Measurements from ENCODE around the gene RHEX.

RHEX gene

GRCh38 chr1:206114692-206115640 lies 62.0 kb downstream of the RHEX start:
- DNase-seq (ENCODE audit: low read depth): no peak
- no peak for TF ChIP-seq CTCF (conservative IDR thresholded peaks at IDR 0.05; ENCODE audit: low read length)
- no peak overlapping the region for H3K4me3 ChIP-seq (ENCODE audit: low read length)

GRCh38 chr1:206115791-206116190 lies 62.8 kb downstream of the RHEX start:
- DNase-seq (ENCODE audit: low read depth): no peak
- no peak overlapping the region for H3K4me3 ChIP-seq (ENCODE audit: low read length)
- TF ChIP-seq CTCF (conservative IDR thresholded peaks at IDR 0.05; ENCODE audit: low read length): no peak

DNA sequence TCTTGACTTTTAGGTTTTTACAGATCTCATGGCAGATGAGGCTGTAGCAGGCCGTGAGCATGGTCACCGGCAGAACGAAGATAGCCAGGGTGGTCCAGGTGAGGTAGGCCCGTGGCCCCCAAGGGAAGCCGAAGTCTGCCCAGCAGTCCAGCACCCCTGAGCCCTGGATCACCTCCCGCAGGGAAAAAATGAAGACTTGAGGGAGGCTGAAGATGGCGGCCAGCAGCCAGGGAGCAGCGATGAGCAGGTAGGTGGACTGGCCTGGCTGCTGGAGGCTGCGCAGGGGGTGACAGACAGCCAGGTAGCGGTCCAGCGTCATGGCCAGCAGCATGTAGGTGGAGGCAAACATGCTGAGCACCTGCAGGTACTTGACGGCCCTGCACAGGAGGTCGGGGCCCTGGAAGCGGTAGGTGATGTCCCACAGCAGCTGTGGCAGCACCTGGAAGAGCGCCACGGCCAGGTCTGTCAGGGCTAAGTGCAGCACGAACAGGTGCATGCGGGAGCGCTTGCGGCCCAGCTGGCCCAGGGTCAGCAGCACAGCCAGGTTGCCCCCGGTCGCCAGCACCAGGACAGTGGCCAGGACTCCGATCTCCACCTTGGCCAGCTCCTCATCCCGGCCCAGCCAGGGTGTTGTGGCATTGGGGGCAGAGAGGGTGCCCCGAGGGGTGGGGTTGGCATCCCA lies 63.4 kb downstream of the RHEX start:
- no peak for DNase-seq (ENCODE audit: low read depth)
- TF ChIP-seq CTCF (conservative IDR thresholded peaks at IDR 0.05; ENCODE audit: low read length): no peak
- H3K4me3 ChIP-seq (ENCODE audit: low read length): no peak overlapping the region

GRCh38 chr1:206116873-206117150 lies 63.8 kb downstream of the RHEX start:
- TF ChIP-seq CTCF (conservative IDR thresholded peaks at IDR 0.05; ENCODE audit: low read length): no peak
- H3K4me3 ChIP-seq (ENCODE audit: low read length): peak overlapping the region; percentile 27; the same call in 1 of the 2 replicates
- DNase-seq (ENCODE audit: low read depth): no peak

DNA sequence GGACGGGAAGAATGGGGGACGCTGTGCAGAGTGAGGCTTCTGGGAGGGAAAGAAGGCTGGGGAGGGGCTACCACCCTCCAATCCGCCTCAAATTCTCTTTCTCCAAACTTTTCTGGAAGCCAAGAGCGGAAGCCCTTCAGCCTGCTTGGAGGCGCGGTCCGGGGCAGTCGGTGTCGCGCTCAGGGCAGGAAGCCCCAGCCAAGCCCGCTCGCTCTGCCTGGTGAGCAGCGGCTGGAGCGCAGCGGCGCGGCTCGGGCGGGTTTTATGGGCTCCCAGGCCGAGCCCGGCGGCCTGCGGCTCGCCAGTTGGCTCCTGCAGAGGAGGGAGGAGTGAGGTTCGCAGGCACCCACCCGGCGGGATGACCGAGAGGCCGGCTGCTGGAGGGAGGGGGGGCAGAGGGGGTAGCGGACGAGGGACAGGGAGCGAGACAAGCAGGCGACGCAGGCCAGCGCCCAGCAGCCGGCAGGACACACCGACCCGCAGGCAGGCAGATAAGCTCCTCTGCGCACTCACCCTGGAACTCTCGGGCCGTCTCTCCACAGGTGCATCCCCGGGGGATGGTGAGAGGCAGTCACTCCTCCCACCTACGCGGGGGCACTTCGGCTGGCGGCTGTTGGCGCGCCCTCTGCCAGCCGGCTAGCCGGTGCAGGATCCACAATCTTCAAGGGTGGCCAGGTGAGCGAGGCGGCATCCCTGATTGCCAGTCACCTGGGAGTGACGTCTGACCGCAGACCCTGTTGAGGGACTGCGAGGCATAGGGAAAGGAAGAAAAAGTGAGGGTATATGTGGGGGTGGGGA lies 64.4 kb downstream of the RHEX start, which contains the start of gene AVPR1B:
AVPR1B (minus strand) TSS at position 238 of the 798 bp plus-strand sequence. CDS start 498 bp downstream, outside the sequence.
- peak; percentile 34 for DNase-seq (ENCODE audit: low read depth)

DNA sequence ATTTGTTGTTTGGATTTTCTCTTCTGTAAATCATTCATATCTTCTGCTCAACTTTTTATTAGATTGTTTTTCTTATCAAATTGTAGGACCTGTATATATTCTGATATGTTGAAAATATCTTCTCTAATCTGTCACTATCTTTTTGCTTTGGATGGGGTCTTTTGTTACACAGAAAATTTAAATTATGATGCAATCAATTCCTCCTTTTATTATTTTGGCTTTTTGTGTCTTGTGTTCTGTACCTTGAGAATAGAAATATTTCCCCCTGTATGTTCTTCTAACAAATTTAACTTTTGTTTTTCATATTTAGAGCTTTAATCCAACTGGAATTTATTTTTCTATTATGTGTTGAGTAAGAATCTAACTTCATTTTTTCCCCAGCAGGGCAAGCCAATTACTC lies 67.4 kb downstream of the RHEX start:
- no peak for DNase-seq (ENCODE audit: low read depth)
- TF ChIP-seq CTCF (conservative IDR thresholded peaks at IDR 0.05; ENCODE audit: low read length): no peak
- no peak overlapping the region for H3K4me3 ChIP-seq (ENCODE audit: low read length)

More for the DNA sequence above, 64.4 kb downstream of the RHEX start, which contains the start of gene AVPR1B:
- H3K4me3 ChIP-seq (ENCODE audit: low read length): peak within 1 kb of the TSS; percentile 44
- TF ChIP-seq CTCF (conservative IDR thresholded peaks at IDR 0.05; ENCODE audit: low read length): no peak
